Memory B cell (primary cell): ENCODE data around the gene NUTF2.
"Not testable (repeated sequence)": the region's sequence is repeated elsewhere in the genome, so short reads cannot be mapped to it uniquely, and the experiment has no call there.

Experiments used
- ATAC-seq: fragments of 150-1000 bp; cut with Tn5 transposase; 2 replicates; pipeline ENCODE4 v1.10.0; 2021; ENCODE audit warnings: low read depth, mild to moderate bottlenecking, moderate library complexity
- DNase-seq, 2 donors: peaks; one replicate each; pipeline ENCODE4 v3.0.0; 2022; ENCODE audit warnings: low spot score in 2 of 2
- H3K27ac Mint-ChIP-seq: one replicate; pipeline ENCODE4 v1.8.0; 2022; ENCODE audit warnings: mild to moderate bottlenecking, moderate library complexity, mixed read lengths
- H3K27me3 Mint-ChIP-seq: one replicate; pipeline ENCODE4 v1.8.0; 2022; ENCODE audit warnings: mixed read lengths
- H3K36me3 Mint-ChIP-seq: one replicate; pipeline ENCODE4 v1.8.0; 2022; ENCODE audit warnings: mild to moderate bottlenecking, mixed read lengths
- H3K4me1 Mint-ChIP-seq: one replicate; pipeline ENCODE4 v1.8.0; 2022; ENCODE audit warnings: mixed read lengths
- H3K4me3 Mint-ChIP-seq: one replicate; pipeline ENCODE4 v1.8.0; 2022; ENCODE audit warnings: mild to moderate bottlenecking, moderate library complexity, mixed read lengths
- H3K9me3 Mint-ChIP-seq: one replicate; pipeline ENCODE4 v1.8.0; 2022; ENCODE audit warnings: mixed read lengths

NUTF2 gene

DNA sequence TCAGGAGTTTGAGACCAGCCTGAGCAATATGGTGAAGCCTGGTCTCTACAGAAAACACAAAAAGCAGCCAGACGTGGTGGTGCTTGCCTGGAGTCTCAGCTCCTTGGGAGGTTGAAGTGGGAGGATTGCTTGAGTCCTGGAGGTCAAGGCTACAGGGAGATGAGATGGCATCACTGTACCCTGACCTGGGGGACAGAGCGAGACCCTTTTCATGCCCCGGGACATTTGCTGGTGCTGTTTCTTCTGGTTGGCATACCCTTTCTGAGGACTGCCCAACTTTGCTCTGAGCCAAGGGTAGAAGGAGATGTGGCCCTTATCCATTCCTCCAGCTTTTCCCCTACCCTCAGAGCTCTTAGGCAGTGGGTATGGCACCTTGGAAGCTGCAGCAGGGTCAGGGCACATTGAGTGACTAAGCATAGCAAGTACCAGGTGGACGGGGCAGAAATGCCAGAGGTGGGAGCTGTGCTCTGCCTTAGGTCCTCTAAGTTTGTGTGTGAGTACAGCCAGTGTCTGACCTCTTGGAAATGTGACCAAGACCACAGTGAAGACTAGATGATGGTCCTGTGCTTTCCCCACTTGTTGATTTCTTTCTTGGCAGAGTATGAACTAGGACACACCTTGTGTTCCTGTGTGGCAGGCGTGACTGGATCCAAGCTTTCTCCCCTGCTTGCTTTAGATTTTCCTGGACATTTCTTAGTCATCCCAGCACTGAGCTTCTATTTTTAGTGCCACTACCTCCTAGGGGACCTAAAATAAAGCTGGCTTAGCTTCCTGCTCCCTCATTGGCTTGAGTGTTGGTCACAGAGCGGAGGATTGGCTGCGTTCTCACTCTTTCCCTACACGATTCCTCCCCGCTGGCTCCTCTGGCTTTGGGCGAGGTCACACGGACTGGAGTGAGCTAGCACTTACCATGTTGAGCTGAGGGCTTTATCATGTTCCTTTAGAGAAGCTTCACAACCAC, 16.2 kb downstream of the NUTF2 start:
- Mint-ChIP-seq H3K9me3 (no peaks in the 10 kb centered on the region), H3K4me1 (peaks cover 10% of the 10 kb centered on the region), H3K4me3 (no peak overlapping the region), H3K36me3 (no peaks in the 10 kb centered on the region), H3K27ac (no peak overlapping the region), H3K27me3 (no peaks in the 10 kb centered on the region)
- DNase-seq (no peak), ATAC-seq (no peak)

DNA sequence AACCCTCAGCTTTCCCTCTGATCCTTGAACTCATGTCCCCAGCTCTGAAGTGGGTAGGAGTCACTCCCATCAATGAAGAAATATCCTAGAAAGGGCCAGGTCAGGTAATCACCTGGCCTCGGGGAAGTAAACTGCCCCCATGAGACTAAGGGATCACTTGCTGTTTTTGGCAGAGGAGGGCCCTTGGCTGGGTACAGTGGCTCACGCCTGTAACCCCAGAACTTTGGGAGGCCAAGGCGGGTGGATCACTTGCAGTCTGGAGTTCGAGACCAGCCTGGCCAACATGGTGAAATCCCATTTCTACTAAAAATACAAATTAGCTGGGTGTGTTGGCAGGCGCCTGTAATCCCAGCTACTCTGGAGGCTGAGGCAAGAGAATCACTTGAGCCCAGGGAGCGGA, 17.3 kb downstream of the NUTF2 start:
- H3K27me3 Mint-ChIP-seq, ATAC-seq, DNase-seq, H3K4me1 Mint-ChIP-seq, H3K4me3 Mint-ChIP-seq, H3K27ac Mint-ChIP-seq, H3K36me3 Mint-ChIP-seq, H3K9me3 Mint-ChIP-seq: not testable (repeated sequence)

DNA sequence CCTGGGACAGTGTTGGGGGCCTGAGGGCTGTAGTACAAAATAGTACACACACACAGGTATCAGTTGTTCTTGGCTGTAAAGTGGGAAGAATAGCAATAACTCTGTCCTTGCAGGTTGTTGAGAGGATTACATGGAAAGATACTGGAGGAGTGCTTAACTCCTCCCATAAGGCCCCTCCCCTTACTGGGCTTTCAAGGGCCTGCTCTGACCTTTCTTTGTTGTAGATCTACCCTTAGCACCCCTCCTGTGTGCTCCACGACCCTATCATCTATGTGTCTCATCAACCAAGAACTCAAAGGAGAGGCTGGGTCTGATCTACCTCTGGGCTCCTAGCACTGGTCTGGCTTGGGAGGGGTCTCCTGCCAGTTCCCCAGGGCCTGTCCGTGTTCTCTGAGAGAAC, 17.9 kb downstream of the NUTF2 start:
- no peak for DNase-seq
- Mint-ChIP-seq H3K27ac (peak overlapping the region; percentile 53), H3K36me3 (no peaks in the 10 kb centered on the region), H3K4me1 (peaks cover 6% of the 10 kb centered on the region), H3K4me3 (no peak overlapping the region), H3K9me3 (no peaks in the 10 kb centered on the region), H3K27me3 (no peaks in the 10 kb centered on the region)
- no peak for ATAC-seq

DNA sequence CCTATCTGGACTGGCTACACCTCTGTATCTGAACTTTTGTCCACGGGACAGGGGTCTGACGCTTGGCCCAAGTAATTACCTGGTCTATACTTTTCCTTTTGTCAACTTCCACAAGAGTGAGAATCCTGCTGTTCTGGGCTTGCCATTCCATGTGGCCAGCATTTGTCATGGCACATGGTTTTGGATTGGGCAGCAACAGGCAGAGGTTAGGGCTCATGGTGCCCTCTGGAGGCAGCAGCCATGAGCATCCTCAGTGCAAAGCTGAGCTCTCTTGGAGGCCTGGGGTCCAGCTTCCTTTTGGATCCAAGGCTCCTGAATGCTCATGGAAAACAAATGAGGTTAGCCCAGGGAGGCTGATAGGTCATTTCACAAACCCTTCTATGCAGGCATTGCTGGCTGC, 18.6 kb downstream of the NUTF2 start:
- Mint-ChIP-seq H3K36me3 (peaks cover 2% of the 10 kb centered on the region), H3K9me3 (no peaks in the 10 kb centered on the region), H3K27me3 (no peaks in the 10 kb centered on the region), H3K4me3 (no peak overlapping the region), H3K4me1 (peaks cover 6% of the 10 kb centered on the region), H3K27ac (no peak overlapping the region)
- DNase-seq (no peak), ATAC-seq (no peak)

DNA sequence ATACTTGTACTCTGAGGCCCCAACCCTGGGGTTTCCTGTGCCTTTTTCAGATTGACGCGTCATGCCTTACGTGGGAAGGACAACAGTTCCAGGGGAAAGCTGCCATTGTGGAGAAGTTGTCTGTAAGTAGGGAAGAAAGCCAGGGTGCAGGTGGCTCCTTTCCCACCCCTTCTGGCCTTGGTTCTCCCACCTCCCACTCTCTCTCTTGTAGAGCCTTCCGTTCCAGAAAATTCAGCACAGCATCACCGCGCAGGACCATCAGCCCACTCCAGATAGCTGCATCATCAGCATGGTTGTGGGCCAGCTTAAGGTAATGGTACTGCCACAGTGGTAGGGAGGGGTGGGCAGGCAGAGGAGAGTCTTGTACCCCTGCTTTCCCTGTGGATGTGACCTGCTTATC, 21.6 kb downstream of the NUTF2 start:
- H3K9me3 Mint-ChIP-seq = no peaks in the 10 kb centered on the region
- H3K4me1 Mint-ChIP-seq = peaks cover 4% of the 10 kb centered on the region
- H3K4me3 Mint-ChIP-seq = no peak overlapping the region
- no peak overlapping the region for H3K27ac Mint-ChIP-seq
- no peak for DNase-seq
- peaks cover 7% of the 10 kb centered on the region for H3K36me3 Mint-ChIP-seq
- no peaks in the 10 kb centered on the region for H3K27me3 Mint-ChIP-seq
- ATAC-seq = no peak

DNA sequence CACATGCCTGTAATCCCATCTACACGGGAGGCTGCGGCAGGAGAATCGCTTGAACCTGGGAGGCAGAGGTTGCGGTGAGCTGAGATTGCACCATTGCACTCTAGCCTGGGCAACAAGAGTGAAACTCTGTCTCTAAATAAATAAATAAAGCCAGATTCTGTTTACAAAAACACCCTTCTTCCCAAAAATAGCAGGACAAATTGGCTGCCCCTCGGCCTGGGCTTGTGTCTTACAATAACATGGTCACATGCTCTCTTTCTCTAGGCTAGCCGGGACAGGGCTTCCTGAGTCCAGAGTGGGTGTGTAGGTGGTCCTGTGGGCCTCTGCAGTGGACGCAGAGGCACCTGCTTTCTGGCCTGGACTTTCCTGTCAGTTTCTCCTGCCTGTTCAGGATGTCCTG, 22.9 kb downstream of the NUTF2 start:
- no peak for ATAC-seq
- Mint-ChIP-seq H3K9me3 (no peaks in the 10 kb centered on the region), H3K27me3 (no peaks in the 10 kb centered on the region), H3K27ac (no peak overlapping the region), H3K36me3 (peaks cover 7% of the 10 kb centered on the region), H3K4me3 (no peak overlapping the region), H3K4me1 (peaks cover 12% of the 10 kb centered on the region)
- DNase-seq = no peak

GRCh38 chr16:67871256-67871655, 24.5 kb downstream of the NUTF2 start:
- ATAC-seq (no peak), DNase-seq (no peak)
- Mint-ChIP-seq H3K4me3 (no peak overlapping the region), H3K4me1 (peaks cover 23% of the 10 kb centered on the region), H3K27ac (no peak overlapping the region), H3K27me3 (no peaks in the 10 kb centered on the region), H3K9me3 (no peaks in the 10 kb centered on the region), H3K36me3 (peaks cover 7% of the 10 kb centered on the region)

GRCh38 chr16:67872131-67872630, 25.4 kb downstream of the NUTF2 start:
- Mint-ChIP-seq H3K9me3 (no peaks in the 10 kb centered on the region), H3K27ac (peak overlapping the region; percentile 83), H3K27me3 (no peaks in the 10 kb centered on the region), H3K4me1 (peaks cover 23% of the 10 kb centered on the region), H3K36me3 (peaks cover 7% of the 10 kb centered on the region), H3K4me3 (peak overlapping the region; percentile 92)
- DNase-seq (no peak), ATAC-seq (no peak)

GRCh38 chr16:67872631-67873434, 26.1 kb downstream of the NUTF2 start, which contains the start of gene EDC4:
EDC4 (plus strand) TSS chr16:67873052; CDS start chr16:67873262, 210 bp downstream.
- Mint-ChIP-seq H3K36me3 (peaks cover 10% of the 10 kb centered on the region), H3K27me3 (no peaks in the 10 kb centered on the region), H3K9me3 (no peaks in the 10 kb centered on the region), H3K4me3 (peak within 1 kb of the TSS; percentile 92), H3K4me1 (peaks cover 23% of the 10 kb centered on the region), H3K27ac (peak within 1 kb of the TSS; percentile 83)
- peak; percentile 85 to 98 for DNase-seq
- ATAC-seq = peak; percentile 98

GRCh38 chr16:67873435-67874370, 27.0 kb downstream of the NUTF2 start:
- no peaks in the 10 kb centered on the region for H3K9me3 Mint-ChIP-seq
- peak overlapping the region; percentile 92 for H3K4me3 Mint-ChIP-seq
- peak; percentile 4 for ATAC-seq
- peak overlapping the region; percentile 83 for H3K27ac Mint-ChIP-seq
- no peak for DNase-seq
- H3K4me1 Mint-ChIP-seq = peaks cover 23% of the 10 kb centered on the region
- H3K27me3 Mint-ChIP-seq = no peaks in the 10 kb centered on the region
- H3K36me3 Mint-ChIP-seq = peaks cover 11% of the 10 kb centered on the region

GRCh38 chr16:67874372-67874771, 27.6 kb downstream of the NUTF2 start:
- H3K27ac Mint-ChIP-seq = no peak overlapping the region
- peak overlapping the region; percentile 92 for H3K4me3 Mint-ChIP-seq
- DNase-seq (no peak), ATAC-seq (no peak)
- H3K4me1 Mint-ChIP-seq = peaks cover 23% of the 10 kb centered on the region
- peaks cover 14% of the 10 kb centered on the region for H3K36me3 Mint-ChIP-seq
- no peaks in the 10 kb centered on the region for H3K9me3 Mint-ChIP-seq
- no peaks in the 10 kb centered on the region for H3K27me3 Mint-ChIP-seq

GRCh38 chr16:67877064-67877463, 30.3 kb downstream of the NUTF2 start:
- ATAC-seq = no peak
- H3K36me3 Mint-ChIP-seq = peaks cover 16% of the 10 kb centered on the region

GRCh38 chr16:67878232-67878631, 31.5 kb downstream of the NUTF2 start:
- Mint-ChIP-seq H3K36me3 (peaks cover 20% of the 10 kb centered on the region), H3K27ac (no peak overlapping the region), H3K4me3 (no peak overlapping the region), H3K27me3 (no peaks in the 10 kb centered on the region), H3K9me3 (no peaks in the 10 kb centered on the region), H3K4me1 (peaks cover 19% of the 10 kb centered on the region)
- ATAC-seq (no peak), DNase-seq (no peak)

More at GRCh38 chr16:67877064-67877463, 30.3 kb downstream of the NUTF2 start:
- no peak overlapping the region for H3K4me3 Mint-ChIP-seq
- no peaks in the 10 kb centered on the region for H3K9me3 Mint-ChIP-seq
- no peak overlapping the region for H3K27ac Mint-ChIP-seq
- no peaks in the 10 kb centered on the region for H3K27me3 Mint-ChIP-seq
- DNase-seq = no peak
- H3K4me1 Mint-ChIP-seq = peaks cover 23% of the 10 kb centered on the region
